Loucy (cell line): Measurements from ENCODE around the gene KLHDC3.

Experiments
- H2AFZ ChIP-seq: fragments of 200-600 bp; sonication (generic); 2 replicates; pipeline ENCODE4 v1.6.0; 2016; ENCODE audit warnings: antibody characterized with exemption, mild to moderate bottlenecking, low read length, moderate library complexity
- H3F3A ChIP-seq: fragments of 200-600 bp; 2 replicates; pipeline ENCODE4 v1.6.0; 2016; ENCODE audit warnings: antibody characterized with exemption, low read depth, mild to moderate bottlenecking
- H3K27me3 ChIP-seq: fragments of 200-600 bp; sonication (generic); 2 replicates; pipeline ENCODE4 v1.6.1; 2014; ENCODE audit warnings: low read length, mild to moderate bottlenecking; ENCODE audit not compliant: insufficient read depth, poor library complexity, severe bottlenecking
- H3K36me3 ChIP-seq: fragments of 200-600 bp; sonication (generic); 2 replicates; pipeline ENCODE4 v1.6.1; 2016; ENCODE audit warnings: low read length; ENCODE audit not compliant: insufficient read depth
- H3K4me1 ChIP-seq: fragments of 200-600 bp; sonication (generic); 2 replicates; pipeline ENCODE4 v1.5.1; 2014; ENCODE audit warnings: low read length, mild to moderate bottlenecking; ENCODE audit not compliant: insufficient read depth, poor library complexity, severe bottlenecking
- H3K4me2 ChIP-seq: fragments of 200-600 bp; sonication (generic); 2 replicates; pipeline ENCODE4 v1.6.0; 2014; ENCODE audit warnings: antibody characterized with exemption, low read length, low read depth, mild to moderate bottlenecking; ENCODE audit not compliant: poor library complexity, severe bottlenecking
- H3K4me3 ChIP-seq: fragments of 200-600 bp; sonication (generic); 2 replicates; pipeline ENCODE4 v1.5.1; 2014; ENCODE audit warnings: low read length, mild to moderate bottlenecking, mixed read lengths; ENCODE audit not compliant: poor library complexity, severe bottlenecking
- H3K79me2 ChIP-seq: fragments of 200-600 bp; sonication (generic); 2 replicates; pipeline ENCODE4 v1.6.1; 2014; ENCODE audit warnings: low read length; ENCODE audit not compliant: insufficient read depth
- H3K9ac ChIP-seq: fragments of 200-600 bp; sonication (generic); 2 replicates; pipeline ENCODE4 v1.6.0; 2014; ENCODE audit warnings: mild to moderate bottlenecking, low read depth, low read length, moderate library complexity; ENCODE audit not compliant: poor library complexity, severe bottlenecking
- H3K9me2 ChIP-seq: fragments of 200-600 bp; sonication (generic); replicated peaks from 2 replicates; pipeline ENCODE4 v1.6.1; 2016; ENCODE audit warnings: low read depth, low read length, mixed read lengths
- H3K9me3 ChIP-seq: fragments of 200-600 bp; sonication (generic); 2 replicates; pipeline ENCODE4 v1.6.1; 2014; ENCODE audit warnings: mild to moderate bottlenecking, antibody characterized with exemption, low read length, low read depth; ENCODE audit not compliant: insufficient read depth
- H4K20me1 ChIP-seq: fragments of 200-600 bp; sonication (generic); 2 replicates; pipeline ENCODE4 v1.6.0; 2014; ENCODE audit warnings: antibody characterized with exemption, low read length, mild to moderate bottlenecking; ENCODE audit not compliant: insufficient read depth, poor library complexity, severe bottlenecking
- CTCF ChIP-seq: fragments of 200-600 bp; sonication (generic); conservative IDR thresholded peaks from 2 replicates; pipeline ENCODE4 v1.5.1; 2014; ENCODE audit warnings: mild to moderate bottlenecking, antibody characterized with exemption, low read length
- EZH2phosphoT487 ChIP-seq: fragments of 200-600 bp; IDR thresholded peaks from 2 replicates; pipeline ENCODE4 v1.6.1; 2018; ENCODE audit warnings: antibody characterized with exemption, mild to moderate bottlenecking, moderate library complexity, borderline replicate concordance

The KLHDC3 gene

GRCh38 chr6:42984001-42984923, 29.8 kb upstream of the KLHDC3 start, which contains the start of gene PPP2R5D:
Gene PPP2R5D (plus strand): TSS chr6:42984570. CDS start chr6:42984678, 108 bp downstream.
- Histone ChIP-seq H3K79me2 (peaks cover 45% of the 10 kb centered on the region), H3K36me3 (no peaks in the 10 kb centered on the region), H3K9me2 (no peaks in the 10 kb centered on the region), H3K9ac (peak within 1 kb of the TSS; percentile 90), H3K4me3 (peak within 1 kb of the TSS; percentile 85), H4K20me1 (peaks cover 5% of the 10 kb centered on the region), H3K4me1 (peaks cover 51% of the 10 kb centered on the region), H3K27me3 (no peaks in the 10 kb centered on the region), H2AFZ (peak within 1 kb of the TSS; percentile 86), H3K4me2 (peak within 1 kb of the TSS; percentile 97), H3F3A (no peaks in the 10 kb centered on the region), H3K9me3 (no peaks in the 10 kb centered on the region)
- TF ChIP-seq CTCF (no peak), EZH2phosphoT487 (no peak)

- H3K4me3 ChIP-seq: peak overlapping the region; percentile 85
- H3K27me3 ChIP-seq: no peaks in the 10 kb centered on the region
- H3K36me3 ChIP-seq: no peaks in the 10 kb centered on the region
- H3K4me1 ChIP-seq: peaks cover 44% of the 10 kb centered on the region
- H3K79me2 ChIP-seq: peaks cover 45% of the 10 kb centered on the region
- peak overlapping the region; percentile 79 for H2AFZ ChIP-seq
- H3F3A ChIP-seq: no peaks in the 10 kb centered on the region
- peak overlapping the region; percentile 90 for H3K9ac ChIP-seq
- H3K9me3 ChIP-seq: no peaks in the 10 kb centered on the region
- H3K9me2 ChIP-seq: no peaks in the 10 kb centered on the region
- TF ChIP-seq CTCF (no peak), EZH2phosphoT487 (no peak)
- H4K20me1 ChIP-seq: peaks cover 5% of the 10 kb centered on the region
- H3K4me2 ChIP-seq: peak overlapping the region; percentile 90
Measured at GRCh38 chr6:42984924-42985475, 29.0 kb upstream of the KLHDC3 start.

- no peaks in the 10 kb centered on the region for H3K27me3 ChIP-seq
- no peaks in the 10 kb centered on the region for H3K9me2 ChIP-seq
- H3K9ac ChIP-seq: peak overlapping the region; percentile 53
- TF ChIP-seq EZH2phosphoT487 (no peak), CTCF (no peak)
- H3K4me2 ChIP-seq: peak overlapping the region; percentile 90
- no peaks in the 10 kb centered on the region for H3K9me3 ChIP-seq
- peaks cover 45% of the 10 kb centered on the region for H3K79me2 ChIP-seq
- peaks cover 43% of the 10 kb centered on the region for H3K4me1 ChIP-seq
- H3K36me3 ChIP-seq: peaks cover 3% of the 10 kb centered on the region; the same call in 1 of the 2 replicates
- no peaks in the 10 kb centered on the region for H3F3A ChIP-seq
- peak overlapping the region; percentile 53 for H3K4me3 ChIP-seq
- H4K20me1 ChIP-seq: peaks cover 5% of the 10 kb centered on the region
- no peak overlapping the region for H2AFZ ChIP-seq
Measured at GRCh38 chr6:42987533-42988451, 26.3 kb upstream of the KLHDC3 start.
